NCI-H526 treated with DMSO at 0.1 percent for 48 hours (cell line): ENCODE results near the gene NKAIN2.
"Not testable (repeated sequence)": the region's sequence is repeated elsewhere in the genome, so short reads cannot be mapped to it uniquely, and the experiment has no call there.

Experiments
- DNase-seq: peaks from one replicate; lab custom pipeline; 2025; lab: John Stamatoyannopoulos, UW

The NKAIN2 gene

GRCh38 chr6:124080483-124080882 lies 276.8 kb downstream of the NKAIN2 start:
- no peak for DNase-seq

- no peak for DNase-seq
These were observed 286.8 kb downstream of the NKAIN2 start for GRCh38 chr6:124090491-124090890.

- DNase-seq, result no peak
These were observed 295.9 kb downstream of the NKAIN2 start for GRCh38 chr6:124099520-124099919.

GRCh38 chr6:124110514-124110913 lies 306.8 kb downstream of the NKAIN2 start:
- no peak for DNase-seq

- DNase-seq, result no peak
These were observed 315.9 kb downstream of the NKAIN2 start for GRCh38 chr6:124119596-124119995.

GRCh38 chr6:124123617-124124209 lies 320.0 kb downstream of the NKAIN2 start:
- no peak for DNase-seq

GRCh38 chr6:124131259-124131658 lies 327.6 kb downstream of the NKAIN2 start:
- no peak for DNase-seq

GRCh38 chr6:124131779-124132178 lies 328.1 kb downstream of the NKAIN2 start:
- no peak for DNase-seq

- DNase-seq, result no peak
These were observed 328.6 kb downstream of the NKAIN2 start for GRCh38 chr6:124132256-124132655.

GRCh38 chr6:124142852-124143251 lies 339.2 kb downstream of the NKAIN2 start:
- no peak for DNase-seq

GRCh38 chr6:124143435-124143834 lies 339.8 kb downstream of the NKAIN2 start:
- DNase-seq, result no peak

GRCh38 chr6:124147621-124148020 lies 344.0 kb downstream of the NKAIN2 start:
- DNase-seq, result no peak

- no peak for DNase-seq
These were observed 344.7 kb downstream of the NKAIN2 start for GRCh38 chr6:124148236-124148957.

- DNase-seq, result no peak
These were observed 346.0 kb downstream of the NKAIN2 start for GRCh38 chr6:124149646-124150045.

- no peak for DNase-seq
These were observed 354.4 kb downstream of the NKAIN2 start for GRCh38 chr6:124158024-124158423.

GRCh38 chr6:124163676-124164075 lies 360.0 kb downstream of the NKAIN2 start:
- no peak for DNase-seq

- no peak for DNase-seq
These were observed 360.7 kb downstream of the NKAIN2 start for GRCh38 chr6:124164343-124164742.

GRCh38 chr6:124167249-124167648 lies 363.6 kb downstream of the NKAIN2 start:
- DNase-seq, result not testable (repeated sequence)

GRCh38 chr6:124190256-124190655 lies 386.6 kb downstream of the NKAIN2 start:
- no peak for DNase-seq

GRCh38 chr6:124193132-124193531 lies 389.5 kb downstream of the NKAIN2 start:
- DNase-seq, result no peak

- DNase-seq, result no peak
These were observed 393.5 kb downstream of the NKAIN2 start for GRCh38 chr6:124197148-124197547.

- DNase-seq, result no peak
These were observed 395.6 kb downstream of the NKAIN2 start for GRCh38 chr6:124199286-124199685.

GRCh38 chr6:124200661-124201060 lies 397.0 kb downstream of the NKAIN2 start:
- DNase-seq, result no peak
